NOMO-1 (cell line): Measurements from ENCODE around the gene SPINDOC.
"Not testable (repeated sequence)": the region's sequence is repeated elsewhere in the genome, so short reads cannot be mapped to it uniquely, and the experiment has no call there.

Experiments
- DNase-seq, 2 experiments: peaks; one replicate each; lab custom pipeline; 2025; ENCODE audit not compliant: unreplicated experiment in 2 of 2; lab: John Stamatoyannopoulos, UW

SPINDOC gene, protein sequence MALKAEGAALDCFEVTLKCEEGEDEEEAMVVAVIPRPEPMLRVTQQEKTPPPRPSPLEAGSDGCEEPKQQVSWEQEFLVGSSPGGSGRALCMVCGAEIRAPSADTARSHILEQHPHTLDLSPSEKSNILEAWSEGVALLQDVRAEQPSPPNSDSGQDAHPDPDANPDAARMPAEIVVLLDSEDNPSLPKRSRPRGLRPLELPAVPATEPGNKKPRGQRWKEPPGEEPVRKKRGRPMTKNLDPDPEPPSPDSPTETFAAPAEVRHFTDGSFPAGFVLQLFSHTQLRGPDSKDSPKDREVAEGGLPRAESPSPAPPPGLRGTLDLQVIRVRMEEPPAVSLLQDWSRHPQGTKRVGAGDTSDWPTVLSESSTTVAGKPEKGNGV

DNA sequence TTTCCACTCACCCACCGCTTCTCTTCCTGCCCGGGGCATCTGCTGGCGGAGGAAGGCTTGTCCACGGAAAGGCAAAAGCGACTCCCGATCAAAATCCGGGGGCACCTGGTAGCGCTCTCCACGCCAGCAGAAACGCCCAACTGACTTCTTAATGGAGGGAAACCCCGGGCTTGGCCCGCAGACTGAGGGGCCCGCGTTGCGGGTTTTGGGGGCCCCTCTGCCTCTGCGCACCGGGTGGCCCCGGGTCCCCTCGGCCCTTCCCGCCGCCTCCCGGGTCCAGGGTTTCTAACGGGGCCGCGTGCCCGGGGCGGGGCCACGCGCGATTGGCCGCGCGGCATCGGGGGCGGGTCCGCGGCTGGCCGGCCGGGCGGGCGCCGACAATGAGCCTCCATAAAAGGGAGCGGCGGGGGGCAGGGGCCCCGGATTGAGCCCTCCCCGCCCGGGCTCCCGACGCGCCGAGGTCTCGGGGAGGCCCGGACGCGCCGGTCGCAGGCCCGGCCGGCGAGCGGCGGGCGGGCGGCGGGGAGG is at the start of gene SPINDOC:
SPINDOC (plus strand) TSS at position 422 of the 528 bp plus-strand sequence. CDS start 231 bp downstream, outside the sequence.
- DNase-seq = peak; percentile 45 to 59

DNA sequence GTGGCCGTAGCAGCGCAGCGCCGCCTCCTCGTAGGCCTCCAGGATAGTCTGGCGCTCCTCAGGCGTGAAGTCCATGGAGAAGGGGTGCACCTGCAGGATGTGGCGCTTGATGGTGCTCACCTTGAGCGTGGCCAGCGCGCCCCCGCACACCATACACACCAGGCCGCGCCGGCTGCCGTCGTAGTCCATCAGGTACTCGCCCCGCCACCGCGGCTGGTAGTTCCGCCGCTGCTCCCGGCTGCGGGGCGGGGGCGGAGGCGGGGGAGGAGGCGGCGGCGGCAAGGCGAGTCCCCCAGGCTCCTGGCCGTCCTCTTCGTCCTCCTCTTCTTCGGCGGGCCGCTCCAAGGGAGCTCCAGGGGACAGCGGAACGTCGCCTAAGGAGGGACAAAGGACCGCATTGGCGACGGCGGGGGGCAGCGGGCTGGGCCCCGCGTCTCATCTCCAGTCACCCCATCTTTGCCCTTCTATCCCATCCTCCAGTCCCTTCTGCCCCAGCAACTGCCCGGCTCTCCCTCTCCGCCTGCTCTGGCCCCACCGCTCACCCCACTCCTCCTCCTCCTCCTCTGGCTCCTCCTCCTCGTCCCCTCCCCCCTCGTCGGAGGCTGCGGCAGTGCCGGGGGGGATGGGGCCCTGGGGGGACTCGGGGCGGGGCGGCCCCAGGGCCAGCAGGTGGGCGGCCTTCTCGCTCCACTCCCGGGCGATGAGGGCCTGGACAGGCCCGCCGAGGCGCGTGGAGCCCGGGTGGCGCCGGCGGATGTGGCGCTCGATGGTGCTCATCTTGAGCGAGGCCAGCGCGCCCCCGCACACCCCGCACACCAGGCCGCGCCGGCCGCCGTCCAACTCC is 49.5 kb upstream of the SPINDOC start:
- no peak for DNase-seq

DNA sequence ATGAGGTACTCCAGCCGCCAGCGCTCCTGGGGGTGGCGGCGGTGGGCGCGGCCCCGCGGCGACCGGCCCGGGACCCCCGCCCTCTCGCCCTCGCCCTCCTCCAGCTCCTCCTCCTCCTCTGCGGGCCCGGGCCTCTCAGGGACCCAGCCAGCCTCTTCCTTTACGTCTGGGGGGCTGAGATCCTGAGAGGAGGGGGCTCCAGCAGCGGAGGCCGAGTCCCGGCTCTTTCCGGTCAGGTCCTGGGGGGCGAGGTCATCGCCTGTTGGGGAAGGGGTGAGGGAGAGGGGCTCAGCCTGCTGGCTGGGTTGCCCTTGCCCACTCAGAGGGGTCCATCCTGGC is 48.9 kb upstream of the SPINDOC start:
- DNase-seq = no peak

DNA sequence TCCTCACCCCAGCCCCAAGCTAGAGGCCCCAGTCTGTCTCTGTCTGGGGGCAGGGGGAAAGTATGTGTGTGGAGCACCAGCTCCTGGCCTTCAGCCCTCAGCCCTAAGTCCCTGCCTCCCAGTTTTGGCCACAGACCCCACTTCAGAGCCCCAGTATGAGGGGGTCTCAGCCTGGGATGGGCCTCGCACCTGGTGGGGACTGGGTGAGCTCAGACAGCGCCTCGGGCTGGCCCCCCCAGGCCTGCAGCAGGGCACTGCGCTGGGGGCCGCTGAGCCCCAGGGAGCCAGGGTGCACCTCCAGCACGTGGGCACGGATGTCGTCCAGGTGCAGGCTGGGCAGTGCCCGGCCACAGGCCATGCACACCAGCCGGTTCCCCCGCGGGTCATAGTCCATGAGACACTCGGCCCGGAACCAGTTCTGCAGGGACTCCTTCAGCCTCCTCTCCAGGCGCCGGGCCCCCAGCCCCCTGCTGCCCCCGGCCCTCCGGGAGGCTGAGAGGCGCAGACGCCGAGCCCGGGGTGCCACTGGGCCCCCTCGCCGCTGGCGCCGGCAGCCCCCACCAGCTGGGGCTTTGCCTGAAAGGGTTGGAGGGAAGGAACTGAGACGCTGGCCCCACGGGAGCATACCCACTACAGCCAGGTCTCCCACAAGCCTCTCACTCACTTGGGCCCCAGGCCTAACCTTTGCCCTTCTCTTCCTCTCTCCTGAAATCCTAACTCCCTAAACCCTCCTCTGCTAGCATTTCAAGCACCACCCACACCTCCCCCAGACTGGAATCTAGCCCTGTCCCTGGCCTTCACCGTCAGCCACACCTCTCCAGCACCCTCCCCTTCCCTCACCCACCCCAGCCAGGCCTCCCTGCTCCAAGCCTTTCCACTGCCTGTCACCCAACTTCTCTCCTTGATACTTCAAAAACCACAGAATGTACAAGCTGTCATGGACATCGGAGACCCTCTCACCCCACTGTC is 48.3 kb upstream of the SPINDOC start:
- DNase-seq = no peak

DNA sequence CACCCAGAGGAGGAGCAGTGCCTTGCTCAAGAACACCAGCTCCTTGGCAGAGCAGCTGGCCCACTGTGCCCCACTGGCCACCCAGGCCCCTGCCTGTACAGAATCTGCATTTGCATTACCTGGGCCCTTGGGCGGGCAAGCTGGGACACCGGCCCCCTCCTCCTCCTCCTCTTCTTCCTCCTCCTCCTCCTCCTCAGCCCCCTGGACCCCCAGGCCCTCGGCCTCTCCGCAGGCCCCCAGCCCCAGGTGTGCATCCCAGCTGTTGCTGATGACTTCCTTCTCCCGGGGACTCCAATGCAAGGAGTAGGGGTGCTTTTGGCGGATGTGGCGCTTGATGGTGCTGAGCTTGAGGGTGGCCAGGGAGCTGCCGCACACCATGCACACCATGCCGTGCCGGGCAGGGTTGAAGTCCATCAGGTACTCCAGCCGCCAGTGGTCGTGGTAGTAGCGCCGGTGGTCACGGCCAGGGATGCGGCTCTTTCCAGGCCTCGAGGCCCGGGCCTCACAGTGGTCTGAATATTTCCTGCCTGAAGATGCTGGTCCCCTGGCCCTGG is 47.5 kb upstream of the SPINDOC start:
- DNase-seq = no peak

DNA sequence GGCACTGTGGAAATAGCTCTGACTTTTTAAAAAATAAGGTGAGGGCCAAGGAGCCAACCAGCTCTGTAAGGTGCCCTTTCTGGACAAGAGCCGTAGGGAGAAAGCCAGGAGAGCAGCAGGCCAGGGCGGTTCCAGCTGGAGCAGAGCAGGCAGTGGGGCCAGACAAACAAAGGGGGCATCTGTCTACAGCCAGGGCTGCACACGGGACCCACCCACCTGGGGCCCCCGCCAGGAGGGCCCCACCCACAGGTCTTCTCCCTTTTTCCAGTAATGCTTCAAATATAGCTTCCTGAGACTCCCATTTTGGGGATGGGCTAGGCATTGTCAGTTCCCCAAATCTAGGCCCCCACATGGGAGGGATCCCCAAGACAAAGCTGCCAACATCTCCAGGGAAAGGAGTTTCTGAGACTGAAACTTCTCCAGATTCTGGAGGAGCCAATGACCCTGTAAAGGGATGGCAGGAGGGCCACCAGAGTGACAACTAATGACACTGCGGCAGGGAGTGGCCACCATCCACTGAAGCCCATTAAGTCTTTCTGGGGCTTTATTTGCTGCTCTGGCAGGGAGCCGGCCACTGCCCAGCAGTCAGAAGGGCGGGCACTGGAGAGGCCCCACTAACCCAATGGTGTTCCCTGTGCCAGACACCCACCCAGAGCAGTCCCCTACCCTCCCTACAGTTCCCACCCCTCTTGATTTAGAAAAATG is 46.6 kb upstream of the SPINDOC start:
- no peak for DNase-seq

DNA sequence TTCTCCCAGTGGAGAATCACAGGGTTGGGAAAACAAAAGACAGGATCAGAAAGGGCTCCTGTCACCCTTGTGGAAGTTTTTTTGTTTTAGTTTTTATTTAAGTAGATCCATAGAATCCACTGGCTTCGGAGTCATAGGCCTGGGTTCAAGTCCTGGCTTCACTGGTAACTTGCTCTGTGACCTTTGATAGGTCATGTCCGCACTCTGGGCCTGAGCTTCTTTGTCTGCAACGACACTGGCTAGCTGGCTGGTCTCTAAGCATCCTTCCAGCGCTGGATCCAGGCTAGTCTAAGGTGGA is 46.0 kb upstream of the SPINDOC start:
- no peak for DNase-seq

DNA sequence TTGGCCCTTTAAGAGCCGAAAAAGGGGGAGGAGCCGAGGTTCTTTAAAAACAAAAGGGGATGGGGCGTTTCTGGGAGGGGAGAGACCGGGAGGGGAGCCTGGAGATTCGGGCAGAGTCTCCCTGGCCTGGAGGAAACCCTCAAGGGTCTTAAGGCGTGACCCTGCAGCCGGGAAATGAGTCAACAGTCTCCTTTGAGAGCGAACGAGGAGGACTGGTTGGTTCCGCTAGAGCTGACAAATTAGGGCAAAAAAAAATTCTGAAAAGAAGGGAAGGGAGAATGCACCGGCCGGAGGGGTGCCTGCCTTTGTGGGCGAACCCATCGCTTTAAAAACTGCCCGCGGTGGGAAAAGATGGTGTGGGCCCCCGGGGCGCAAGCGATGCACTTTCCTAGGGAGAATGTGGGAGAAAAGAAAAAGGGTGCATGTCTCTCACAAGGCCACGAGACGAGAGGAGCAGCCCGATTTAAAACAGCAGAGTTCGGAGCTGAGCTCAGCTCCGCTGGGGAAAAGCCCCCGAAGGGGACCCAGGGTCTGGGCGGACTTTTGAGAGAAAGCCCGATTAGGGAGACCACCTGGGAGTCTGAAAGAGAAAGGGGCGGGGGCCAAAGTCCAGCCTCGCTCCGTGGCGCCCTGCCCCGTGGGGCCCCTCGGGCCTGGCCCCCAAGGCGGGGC is 45.6 kb upstream of the SPINDOC start:
- peak; percentile 36 to 79 for DNase-seq

DNA sequence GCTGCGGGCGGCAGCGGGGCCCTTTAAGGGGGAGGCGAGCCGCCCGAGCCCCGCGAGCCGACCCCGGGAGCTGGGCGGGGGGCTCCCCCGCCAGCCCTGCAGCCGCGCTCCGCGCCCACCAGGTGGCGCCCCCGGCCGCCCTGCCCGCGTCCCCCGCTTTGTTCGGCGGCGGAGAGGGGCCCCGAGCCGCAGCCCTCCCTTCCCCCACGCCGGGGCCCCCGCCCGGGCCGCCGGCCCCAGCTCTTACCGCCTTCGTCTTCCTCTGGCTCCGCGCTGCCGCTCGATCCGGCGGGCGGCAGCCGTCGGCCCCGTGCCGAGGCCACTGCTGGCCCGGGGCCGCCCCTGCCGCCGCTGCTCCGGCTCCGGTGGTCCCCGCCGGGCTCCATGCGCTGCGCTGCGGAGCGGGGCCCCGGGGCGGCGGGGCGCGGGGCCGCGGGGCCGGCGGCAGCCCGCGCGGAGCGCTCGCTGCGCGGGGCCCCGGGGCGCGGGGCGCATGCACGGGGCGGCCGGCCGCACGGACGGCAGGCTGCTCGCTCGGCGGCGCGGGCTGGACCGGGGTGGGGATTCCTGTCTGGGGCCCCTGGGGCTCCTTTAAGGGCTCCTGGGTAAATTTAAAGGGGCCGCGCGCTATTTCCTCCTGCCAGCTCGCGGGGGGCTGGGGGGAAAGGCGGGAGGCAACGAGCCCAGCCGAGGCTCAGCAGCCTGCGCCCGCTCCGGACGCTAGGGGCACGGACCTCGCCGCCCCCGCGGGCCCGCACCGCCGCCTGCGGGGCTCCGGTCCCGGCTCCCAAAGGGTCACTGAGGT is 44.8 kb upstream of the SPINDOC start, which contains the start of gene ZFTA:
ZFTA (minus strand) TSS at position 539 of the 805 bp plus-strand sequence; CDS start at position 386, 153 bp downstream.
- peak; percentile 47 to 56 for DNase-seq

DNA sequence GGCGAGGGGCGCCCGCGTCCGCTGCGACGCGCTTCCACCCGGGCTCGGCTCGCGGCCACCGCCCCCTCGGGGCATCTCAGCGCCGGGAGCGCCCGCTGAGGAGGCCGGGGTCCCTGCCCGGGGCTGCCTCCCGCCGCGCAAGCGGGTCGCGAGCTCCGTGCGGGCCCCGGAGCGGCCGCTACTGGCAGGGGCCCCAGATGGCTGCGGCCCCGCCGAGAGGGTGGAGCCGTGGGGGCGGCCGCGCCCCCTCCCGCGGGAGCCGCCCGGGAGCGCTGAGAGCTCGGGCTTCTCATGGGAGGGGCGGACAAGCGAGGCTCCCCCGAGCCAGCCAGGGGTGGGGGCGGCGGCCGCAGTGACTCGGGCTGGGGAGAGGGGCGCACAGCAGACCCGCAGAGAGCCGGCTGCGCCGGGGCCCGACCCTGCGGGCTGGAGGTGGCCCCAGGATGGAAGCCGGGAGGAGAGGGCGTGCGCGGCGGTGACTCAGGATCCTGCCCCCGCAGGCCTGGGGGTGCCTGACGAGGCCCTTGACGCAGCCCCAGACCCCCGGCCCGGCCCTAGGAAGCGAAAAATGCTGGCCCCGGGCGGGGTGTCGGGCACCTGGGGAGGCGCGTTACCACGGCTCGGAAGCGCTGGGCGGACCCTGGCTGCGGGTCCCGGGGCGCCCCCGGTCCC is 44.1 kb upstream of the SPINDOC start:
- DNase-seq = peak in 1 of 2 experiments; percentile 12

DNA sequence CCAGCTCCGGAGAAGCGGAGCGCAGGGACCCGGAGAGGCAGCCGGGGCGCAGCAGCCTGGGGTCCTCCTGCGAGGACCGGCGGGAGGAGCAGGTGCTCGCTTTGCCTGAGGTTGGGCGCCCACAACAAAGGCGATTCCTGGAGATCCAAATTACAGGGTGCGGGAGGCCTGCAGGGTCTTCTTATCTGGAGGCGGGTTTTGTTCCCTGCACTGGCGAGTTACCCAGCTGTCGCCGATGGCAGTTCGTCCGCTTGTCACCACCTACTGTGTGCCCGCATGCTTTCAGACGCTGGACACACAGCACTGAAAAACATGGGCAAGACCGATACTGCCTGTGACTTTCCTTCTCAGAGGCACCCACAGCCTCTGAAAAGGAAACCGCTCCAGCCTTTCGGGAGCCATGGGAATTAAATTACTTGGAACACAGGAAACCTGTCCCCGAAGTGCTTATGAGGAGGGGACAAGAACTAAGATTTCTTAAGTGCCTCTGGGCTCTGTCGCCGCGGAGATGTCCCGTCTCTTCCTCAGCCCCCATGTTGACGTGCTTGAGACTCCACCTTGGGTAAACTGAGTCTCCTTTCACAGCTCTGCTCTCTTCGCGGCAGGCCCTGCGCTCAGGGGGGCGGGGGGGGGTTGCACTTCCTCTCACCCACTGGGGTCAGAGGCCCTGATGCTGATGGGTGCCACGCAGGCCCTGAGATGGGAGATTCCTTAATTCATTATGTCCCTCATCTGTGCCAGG is 43.4 kb upstream of the SPINDOC start:
- no peak for DNase-seq

DNA sequence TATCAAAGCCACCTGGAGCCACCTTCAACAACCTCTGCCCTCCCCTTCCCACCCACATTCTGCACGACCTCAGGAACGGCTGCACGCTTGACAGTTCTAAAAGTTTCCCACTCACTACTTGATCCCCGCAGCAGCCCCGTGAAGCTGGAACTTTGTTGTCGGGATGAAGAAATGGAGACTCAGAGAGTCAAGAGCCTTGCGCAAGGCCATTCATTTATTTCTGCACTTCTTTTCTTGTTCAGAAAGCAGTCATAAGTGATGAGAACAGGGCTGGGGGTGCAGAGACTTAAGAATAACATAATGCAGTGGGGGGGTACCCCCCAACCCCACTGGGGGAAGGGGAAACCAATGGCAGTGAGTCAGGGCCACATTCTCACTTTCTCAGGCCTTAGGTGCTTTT is 42.5 kb upstream of the SPINDOC start:
- peak in 1 of 2 experiments; percentile 22 for DNase-seq

DNA sequence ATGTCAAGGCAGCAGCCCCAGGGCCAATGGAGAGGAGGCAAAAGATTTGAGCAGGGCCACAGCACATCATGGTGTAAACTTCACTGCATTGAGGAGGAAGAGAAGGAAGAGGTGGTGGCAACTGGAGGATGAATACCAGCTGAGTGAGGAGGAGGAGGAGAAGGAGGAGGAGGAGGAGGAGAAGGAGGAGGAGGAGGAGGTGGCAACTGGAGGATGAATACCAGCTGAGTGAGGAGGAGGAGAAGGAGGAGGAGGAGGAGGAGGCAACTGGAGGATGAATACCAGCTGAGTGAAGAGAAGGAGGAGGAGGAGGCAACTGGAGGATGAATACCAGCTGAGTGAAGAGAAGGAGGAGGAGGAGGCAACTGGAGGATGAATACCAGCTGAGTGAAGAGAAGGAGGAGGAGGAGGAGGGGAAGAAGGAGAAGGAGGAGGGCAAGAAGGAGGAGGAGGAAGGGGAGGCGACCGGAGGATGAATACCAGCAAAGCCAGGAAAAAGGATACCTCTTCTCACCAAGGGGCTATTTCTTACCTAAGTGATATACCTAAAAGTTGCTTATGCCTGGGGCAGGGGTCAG is 41.4 kb upstream of the SPINDOC start:
- DNase-seq = not testable (repeated sequence)

DNA sequence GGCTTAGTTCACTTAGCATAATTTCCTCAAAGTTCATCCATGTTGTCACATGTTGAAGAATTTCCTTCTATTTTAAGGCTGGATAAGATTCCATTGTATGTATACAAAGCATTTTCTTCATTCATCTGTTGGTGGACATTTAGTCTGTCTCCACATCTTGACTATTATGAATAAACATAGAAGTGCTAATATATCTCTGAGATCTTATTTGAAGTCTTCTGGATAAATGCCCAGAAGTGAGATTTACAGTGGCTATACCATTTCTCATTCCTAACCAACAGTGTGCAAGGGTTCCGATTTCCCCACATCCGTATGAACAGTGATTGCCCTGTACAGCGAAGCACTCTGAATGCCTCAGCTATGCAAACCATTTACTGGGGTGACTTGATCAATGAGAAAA is 38.1 kb upstream of the SPINDOC start:
- no peak for DNase-seq

DNA sequence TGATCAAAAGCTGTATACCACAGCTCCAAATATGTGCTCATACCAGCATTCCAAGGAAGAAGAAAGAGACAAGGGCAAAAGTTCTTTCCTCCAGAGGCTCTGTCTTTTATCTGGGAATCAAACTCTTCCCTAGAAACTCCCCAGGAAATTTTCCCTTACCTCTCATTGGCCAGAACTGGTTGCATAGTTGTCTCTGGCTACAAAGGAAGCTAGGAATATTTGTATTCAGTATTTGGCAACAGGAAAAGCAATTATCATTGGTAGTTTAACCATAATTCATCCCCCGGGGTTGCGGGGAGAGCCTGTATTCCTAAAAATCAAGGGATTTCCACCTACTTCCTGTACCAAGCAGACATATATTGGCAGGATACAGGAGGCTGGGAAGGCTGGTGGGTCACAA is 34.2 kb upstream of the SPINDOC start:
- no peak for DNase-seq

DNA sequence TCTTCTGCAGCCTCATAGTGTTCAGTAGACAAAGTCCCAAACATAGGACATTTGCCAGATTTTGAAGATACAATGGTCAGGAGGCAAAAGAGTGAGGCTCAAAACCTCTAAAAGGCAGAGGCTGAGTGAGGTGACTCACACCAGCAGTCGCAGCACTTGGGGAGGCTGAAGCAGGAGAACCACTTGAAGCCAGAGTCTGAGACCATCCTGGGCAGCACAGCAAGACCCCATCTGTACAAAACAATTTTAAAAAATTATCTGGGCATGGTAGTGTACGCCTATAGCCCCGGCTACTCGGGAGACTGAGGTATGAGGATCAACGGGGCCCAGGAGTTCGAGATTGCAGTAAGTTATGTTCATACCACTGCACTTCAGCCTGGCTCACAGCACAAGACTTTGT is 30.5 kb upstream of the SPINDOC start:
- DNase-seq = no peak
